ENCODE measurements around the gene SLC25A29. TPM values are rescaled to one million over a fixed set of nuclear protein-coding genes. Genes with fewer than 3 reads are reported as not detected.
A peak's percentile ranks its signal among the peaks of the same experiment; 100 is the strongest.

SLC25A29 gene
- total RNA-seq, 2 donors from 2014 or later = 234 to 263 TPM

- Mint-ChIP-seq H3K4me1 (peaks cover 37% of the 10 kb centered on the region), H3K36me3 (ENCODE audit: low read depth) (peaks cover 13% of the 10 kb centered on the region), H3K27me3 (ENCODE audit: insufficient read depth) (no peaks in the 10 kb centered on the region), H3K9me3 (no peaks in the 10 kb centered on the region), H3K4me3 (peak overlapping the region; percentile 91), H3K27ac (peak overlapping the region; percentile 93)
- DNase-seq = peak; percentile 82
- 4 to 5% methylated on average over 17 to 49 of the region's 49 CpGs for WGBS, 2 experiments (ENCODE audit: insufficient coverage in 1 of 2, insufficient read length in 1 of 2)
- Histone ChIP-seq H3K9me3 (ENCODE audit: control insufficient read depth, low read length) (no peaks in the 10 kb centered on the region), H3K4me1 (ENCODE audit: control insufficient read depth, insufficient read depth, low read length) (peaks cover 23% of the 10 kb centered on the region), H3K4me3 (ENCODE audit: low read length) (peak overlapping the region; percentile 94), H3K27ac (ENCODE audit: low read depth, low read length) (peak overlapping the region; percentile 92), H3K9ac (ENCODE audit: extremely low read depth, low read length, poor library complexity, severe bottlenecking) (peak overlapping the region; percentile 91), H3K36me3 (ENCODE audit: control insufficient read depth, insufficient read depth, low read length) (peaks cover 23% of the 10 kb centered on the region), H3K27me3 (ENCODE audit: control insufficient read depth, insufficient read depth, low read length, poor library complexity, severe bottlenecking) (no peaks in the 10 kb centered on the region)
- peak; percentile 35 for TF ChIP-seq CTCF (conservative IDR thresholded peaks at IDR 0.05)
Measured at GRCh38 chr14:100306998-100307765, 938 bp upstream of the SLC25A29 start.

GRCh38 chr14:100305324-100306100, 732 bp downstream of the SLC25A29 start:
- peak overlapping the region; percentile 94 for H3K27ac Mint-ChIP-seq
- no peaks in the 10 kb centered on the region for H3K27me3 ChIP-seq (ENCODE audit: control insufficient read depth, insufficient read depth, low read length, poor library complexity, severe bottlenecking)
- H3K36me3 ChIP-seq (ENCODE audit: control insufficient read depth, insufficient read depth, low read length) = peaks cover 23% of the 10 kb centered on the region
- peak overlapping the region; percentile 49 for H3K27ac ChIP-seq (ENCODE audit: low read depth, low read length)
- peaks cover 20% of the 10 kb centered on the region for H3K4me1 ChIP-seq (ENCODE audit: control insufficient read depth, insufficient read depth, low read length)
- 0% methylated on average over 19 to 65 of the region's 65 CpGs for WGBS, 2 experiments (ENCODE audit: insufficient coverage in 1 of 2, insufficient read length in 1 of 2)
- no peaks in the 10 kb centered on the region for H3K27me3 Mint-ChIP-seq (ENCODE audit: insufficient read depth)
- H3K9me3 Mint-ChIP-seq = no peaks in the 10 kb centered on the region
- no peaks in the 10 kb centered on the region for H3K9me3 ChIP-seq (ENCODE audit: control insufficient read depth, low read length)
- H3K4me3 Mint-ChIP-seq = peak overlapping the region; percentile 91
- DNase-seq = peak; percentile 78
- peak overlapping the region; percentile 73 for H3K9ac ChIP-seq (ENCODE audit: extremely low read depth, low read length, poor library complexity, severe bottlenecking)
- H3K4me3 ChIP-seq (ENCODE audit: low read length) = peak overlapping the region; percentile 96
- H3K4me1 Mint-ChIP-seq = peaks cover 27% of the 10 kb centered on the region
- TF ChIP-seq CTCF (conservative IDR thresholded peaks at IDR 0.05) = no peak
- H3K36me3 Mint-ChIP-seq (ENCODE audit: low read depth) = peaks cover 15% of the 10 kb centered on the region

- DNase-seq = peak; percentile 91
- peaks cover 27% of the 10 kb centered on the region for H3K4me1 Mint-ChIP-seq
- Histone ChIP-seq H3K36me3 (ENCODE audit: control insufficient read depth, insufficient read depth, low read length) (peaks cover 23% of the 10 kb centered on the region), H3K9ac (ENCODE audit: extremely low read depth, low read length, poor library complexity, severe bottlenecking) (peak overlapping the region; percentile 73), H3K27me3 (ENCODE audit: control insufficient read depth, insufficient read depth, low read length, poor library complexity, severe bottlenecking) (no peaks in the 10 kb centered on the region), H3K9me3 (ENCODE audit: control insufficient read depth, low read length) (no peaks in the 10 kb centered on the region), H3K27ac (ENCODE audit: low read depth, low read length) (peak overlapping the region; percentile 49), H3K4me1 (ENCODE audit: control insufficient read depth, insufficient read depth, low read length) (peaks cover 20% of the 10 kb centered on the region), H3K4me3 (ENCODE audit: low read length) (peak overlapping the region; percentile 96)
- peak overlapping the region; percentile 91 for H3K4me3 Mint-ChIP-seq
- TF ChIP-seq CTCF (conservative IDR thresholded peaks at IDR 0.05) = peak; percentile 17
- H3K27ac Mint-ChIP-seq = peak overlapping the region; percentile 94
- H3K9me3 Mint-ChIP-seq = no peaks in the 10 kb centered on the region
- WGBS, 2 experiments (ENCODE audit: insufficient coverage in 1 of 2, insufficient read length in 1 of 2) = 0 to 1% methylated on average over 5 to 23 of the region's 23 CpGs
- no peaks in the 10 kb centered on the region for H3K27me3 Mint-ChIP-seq (ENCODE audit: insufficient read depth)
- peaks cover 15% of the 10 kb centered on the region for H3K36me3 Mint-ChIP-seq (ENCODE audit: low read depth)
Measured at GRCh38 chr14:100304825-100305323, 1.4 kb downstream of the SLC25A29 start.

All from endodermal cell (in vitro differentiated cells).